Right renal pelvis (tissue), 4 donors: ENCODE measurements around the gene E2F4. TPM values are rescaled to one million over a fixed set of nuclear protein-coding genes. Genes with fewer than 3 reads are reported as not detected.

ENCODE experiments used
- DNase-seq, 4 donors: peaks; one replicate each; pipeline ENCODE4 v3.0.0-alpha.2; 2013; ENCODE audit warnings: low read depth in 4 of 4, low spot score in 3 of 4, missing footprints in 1 of 4
- polyA plus RNA-seq, 4 donors: library from polyadenylated mRNA; unstranded; fragments of 120-200 nt; gene quantifications; one replicate each; pipeline ENCODE4 v1.2.1, GENCODE V29; 2013; ENCODE audit not compliant: insufficient read length in 4 of 4

Gene E2F4
- polyA plus RNA-seq, 4 donors = 58.6 to 64.1 (median 60.1) TPM

- no peak for DNase-seq
These were observed 38.2 kb downstream of the E2F4 start for GRCh38 chr16:67229906-67230808.

DNA sequence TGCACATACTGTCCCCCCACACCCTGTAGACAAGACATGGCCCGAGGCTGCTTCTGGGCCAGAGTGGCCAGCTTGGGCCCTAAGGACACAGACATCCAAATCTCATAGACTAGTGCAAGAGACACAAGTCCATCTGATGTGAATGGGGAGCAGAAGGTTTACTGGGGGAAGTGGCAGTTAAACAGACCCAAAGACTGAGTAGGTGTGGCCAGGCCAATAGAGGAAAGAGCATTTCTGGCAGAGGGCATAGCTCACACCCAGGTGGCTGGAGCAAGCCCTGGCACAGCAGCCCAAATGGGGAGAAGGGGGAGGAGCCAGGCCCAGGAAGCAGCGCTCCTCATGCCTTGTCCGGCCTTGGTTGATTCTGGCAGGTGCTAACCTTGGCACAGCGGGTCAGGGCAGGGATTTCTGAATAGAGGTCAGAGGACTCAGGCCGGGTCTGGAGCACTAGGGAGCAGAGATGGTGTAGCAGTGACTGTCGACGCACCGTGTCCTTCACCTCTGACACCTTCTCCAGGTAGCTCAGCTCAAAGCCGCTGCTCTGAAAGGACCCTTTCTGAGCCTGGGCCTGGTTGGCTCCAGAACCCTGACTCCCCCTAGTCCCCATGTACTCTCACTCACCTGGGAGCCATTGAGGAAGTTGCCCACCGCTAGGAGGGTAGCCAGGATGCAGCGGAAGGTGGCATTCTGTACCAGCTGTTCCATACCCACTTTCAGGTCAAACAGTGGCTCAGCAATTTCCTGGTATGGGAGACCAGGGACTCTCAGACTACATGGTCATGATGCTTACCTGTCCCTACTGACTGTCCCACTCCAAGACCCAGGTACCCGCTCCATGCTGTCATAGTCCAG lies 39.1 kb downstream of the E2F4 start:
- no peak for DNase-seq

- DNase-seq = no peak
These were observed 41.6 kb downstream of the E2F4 start for GRCh38 chr16:67233596-67233995.

GRCh38 chr16:67234180-67234597 lies 42.2 kb downstream of the E2F4 start:
- DNase-seq = no peak

DNA sequence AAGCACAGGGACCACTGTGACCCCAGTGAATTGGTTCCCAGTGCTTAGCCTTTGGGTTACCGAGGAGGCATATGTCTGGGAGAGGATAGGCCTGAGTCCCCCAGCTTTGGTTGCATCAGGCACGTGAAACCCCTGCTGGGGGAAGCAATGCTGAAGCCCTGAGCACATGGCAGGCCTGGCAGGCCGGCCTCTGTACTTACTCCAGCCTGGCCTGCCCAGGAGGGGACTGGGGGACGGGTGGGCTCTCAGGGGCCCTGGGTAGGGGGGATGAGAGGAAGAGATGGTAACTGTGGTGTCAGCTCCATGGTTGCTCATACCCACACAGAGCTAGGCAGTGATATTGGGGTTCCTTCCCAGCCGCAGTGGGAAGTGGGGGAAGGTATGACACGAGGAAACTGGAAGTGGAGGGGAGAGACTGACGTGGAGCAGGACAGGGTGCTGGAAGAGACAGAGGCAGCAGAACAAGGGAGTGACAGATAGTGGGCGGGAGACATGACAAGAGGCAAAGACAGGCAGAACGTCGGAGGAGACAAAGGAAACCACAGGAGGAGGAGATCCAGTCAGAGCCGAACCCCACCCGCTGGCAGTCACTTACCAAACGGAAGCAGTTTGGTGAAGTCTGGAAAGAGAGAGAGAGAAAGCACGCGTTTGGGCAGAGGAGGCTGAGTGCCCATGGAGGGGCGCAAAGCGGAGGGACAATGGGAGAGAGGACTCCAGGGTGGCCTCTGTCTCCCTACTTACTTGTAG lies 44.0 kb downstream of the E2F4 start:
- DNase-seq = no peak

- no peak for DNase-seq
These were observed 44.8 kb downstream of the E2F4 start for GRCh38 chr16:67236563-67237395.

DNA sequence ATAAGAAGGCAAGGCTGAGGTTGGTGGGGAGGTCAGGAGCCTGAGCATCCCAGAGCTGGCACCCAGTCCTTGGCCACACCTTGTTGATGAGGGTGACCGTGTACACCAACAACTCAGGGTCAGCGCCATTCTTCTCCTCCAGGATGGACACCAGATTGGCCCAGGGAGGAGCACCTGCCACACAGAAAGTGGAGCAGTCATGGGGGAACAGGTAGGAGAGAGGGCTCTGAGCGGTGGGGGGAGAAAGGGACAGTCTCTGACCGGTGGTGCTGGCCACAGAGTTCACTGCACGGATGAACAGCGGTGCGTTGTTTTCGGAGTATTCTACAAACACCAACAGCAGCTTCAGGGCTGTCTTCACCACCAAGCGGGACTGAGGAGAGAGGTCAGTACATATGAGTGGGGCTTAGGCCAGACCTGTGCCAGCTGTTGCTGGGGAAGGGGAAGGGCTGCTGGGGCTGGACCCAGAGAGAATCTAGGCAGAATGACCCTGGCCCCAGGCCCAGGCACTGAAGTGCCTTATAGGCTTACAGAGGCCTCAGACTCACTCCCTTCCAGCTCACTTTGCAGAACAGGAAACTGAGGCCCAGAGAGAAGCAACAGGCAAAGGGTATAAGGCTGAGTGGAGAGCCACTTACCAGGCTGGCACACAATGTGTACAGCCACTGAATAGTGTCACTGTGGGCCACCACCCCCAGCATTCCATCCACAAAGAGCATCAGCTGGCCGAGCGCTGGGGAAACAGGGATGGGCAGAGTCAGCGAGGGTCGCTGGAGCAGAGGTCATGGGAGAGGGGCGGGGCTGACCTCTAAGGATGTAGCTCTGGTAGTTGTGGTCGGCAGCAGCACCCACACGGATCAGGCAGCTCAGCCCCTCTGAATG lies 45.7 kb downstream of the E2F4 start:
- no peak for DNase-seq

- DNase-seq = no peak
These were observed 46.3 kb downstream of the E2F4 start for GRCh38 chr16:67238278-67238575.

GRCh38 chr16:67238806-67239470 lies 47.0 kb downstream of the E2F4 start:
- DNase-seq = no peak

GRCh38 chr16:67240506-67240905 lies 48.6 kb downstream of the E2F4 start:
- DNase-seq = no peak

GRCh38 chr16:67241008-67241900 lies 49.3 kb downstream of the E2F4 start:
- no peak for DNase-seq

DNA sequence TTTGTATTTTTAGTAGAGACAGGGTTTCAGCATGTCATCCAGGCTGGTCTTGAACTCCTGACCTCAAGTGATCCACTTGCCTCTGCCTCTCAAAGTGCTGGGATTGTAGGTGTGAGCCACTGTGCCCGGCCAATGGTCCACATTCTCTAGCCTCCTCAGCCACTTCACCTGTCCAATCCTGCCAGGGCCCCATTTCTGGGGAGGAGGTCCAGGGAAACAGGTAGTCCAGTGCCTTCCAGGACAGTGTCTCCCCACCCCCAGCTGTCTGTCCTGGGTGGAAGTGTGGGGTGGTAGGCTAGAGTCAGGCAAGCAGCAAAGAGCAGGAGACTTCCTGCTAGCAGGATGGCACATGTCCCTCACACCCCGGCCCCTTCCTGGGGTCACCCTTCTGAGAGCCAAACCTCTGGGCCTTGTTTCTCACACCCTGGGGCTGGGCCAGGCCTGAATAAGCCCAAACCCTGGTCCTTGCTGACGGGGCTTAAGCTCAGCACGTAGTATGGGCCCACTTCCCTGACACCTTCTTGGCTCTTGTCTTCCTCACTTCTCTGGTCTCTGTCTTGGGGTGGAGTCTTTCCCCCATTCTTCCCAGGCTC lies 50.3 kb downstream of the E2F4 start:
- DNase-seq = no peak

GRCh38 chr16:67243481-67243880 lies 51.5 kb downstream of the E2F4 start:
- no peak for DNase-seq

DNA sequence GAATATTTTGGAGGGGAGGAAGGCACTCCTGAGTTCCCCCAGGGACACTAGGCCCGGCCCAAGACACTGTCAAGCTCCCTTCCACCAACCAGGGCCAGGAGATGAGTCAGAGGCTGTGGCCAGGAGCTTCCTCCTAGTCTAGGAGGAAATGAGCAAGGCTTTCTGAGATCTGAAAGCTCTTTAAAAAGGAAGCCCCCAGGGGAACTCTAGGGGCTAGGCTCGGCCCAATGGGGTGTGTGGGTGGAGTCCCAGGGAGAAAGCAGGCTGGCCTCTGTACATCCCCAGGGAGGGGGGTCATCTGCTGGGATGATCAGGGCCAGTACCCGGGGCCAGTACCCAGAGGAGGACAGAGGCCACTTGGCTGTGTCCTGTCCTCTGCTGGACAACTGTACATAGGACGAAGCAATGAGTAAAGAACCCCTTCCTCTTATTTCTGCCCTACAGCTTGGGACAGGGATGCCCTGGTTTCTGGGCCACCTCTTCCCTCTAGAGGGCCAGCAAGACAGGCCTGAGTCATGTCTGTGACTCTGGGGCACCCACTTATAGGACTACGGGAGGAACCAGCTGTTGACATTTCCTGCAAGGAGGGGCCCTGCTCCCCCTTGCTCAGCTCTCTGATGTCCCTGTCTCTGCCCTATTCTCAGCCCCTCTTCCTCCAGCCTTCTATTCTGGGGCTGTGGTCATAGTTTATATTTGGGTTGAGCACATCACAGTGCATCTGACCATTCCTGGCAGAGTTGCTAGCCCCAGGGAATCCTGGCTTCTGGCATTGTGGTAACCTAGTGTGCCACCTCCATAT lies 52.6 kb downstream of the E2F4 start:
- no peak for DNase-seq

- no peak for DNase-seq
These were observed 53.2 kb downstream of the E2F4 start for GRCh38 chr16:67245186-67245585.

- no peak for DNase-seq
These were observed 53.7 kb downstream of the E2F4 start for GRCh38 chr16:67245674-67246080.
